GM12875 (cell line): Measurements from ENCODE around the gene CNGA4.

Experiments
- H3K4me3 ChIP-seq: one replicate; pipeline ENCODE4 v1.5.1; 2011; ENCODE audit warnings: low read depth, low read length, control low read depth
- TF ChIP-seq, protein P1 (sequence below): IDR thresholded peaks from 2 replicates; pipeline ENCODE4 v1.5.1; 2011; ENCODE audit warnings: low read depth, mild to moderate bottlenecking, control low read depth, inconsistent platforms, low read length, moderate library complexity, borderline replicate concordance; ENCODE audit not compliant: insufficient read depth

The CNGA4 gene

DNA sequence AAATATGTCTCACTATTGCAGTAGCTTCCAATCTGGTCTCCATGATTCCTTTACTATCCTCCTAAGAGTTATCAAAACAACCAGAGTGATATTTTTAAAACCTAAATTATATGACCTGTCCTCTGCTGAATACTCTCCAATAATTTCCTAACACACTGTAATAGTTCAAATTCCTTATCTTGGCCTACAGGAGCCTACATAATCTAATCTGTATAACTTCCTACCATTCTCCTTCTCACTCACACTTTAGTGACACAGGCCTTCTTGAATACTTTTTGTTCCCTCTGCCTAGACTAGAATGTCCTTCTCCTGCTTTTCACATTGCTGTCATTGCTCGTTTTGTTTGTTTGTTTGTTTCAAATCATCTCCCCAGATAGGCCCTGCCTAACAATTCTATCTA is 13.9 kb upstream of the CNGA4 start:
- H3K4me3 ChIP-seq, result no peak overlapping the region
- TF ChIP-seq, protein P1, sequence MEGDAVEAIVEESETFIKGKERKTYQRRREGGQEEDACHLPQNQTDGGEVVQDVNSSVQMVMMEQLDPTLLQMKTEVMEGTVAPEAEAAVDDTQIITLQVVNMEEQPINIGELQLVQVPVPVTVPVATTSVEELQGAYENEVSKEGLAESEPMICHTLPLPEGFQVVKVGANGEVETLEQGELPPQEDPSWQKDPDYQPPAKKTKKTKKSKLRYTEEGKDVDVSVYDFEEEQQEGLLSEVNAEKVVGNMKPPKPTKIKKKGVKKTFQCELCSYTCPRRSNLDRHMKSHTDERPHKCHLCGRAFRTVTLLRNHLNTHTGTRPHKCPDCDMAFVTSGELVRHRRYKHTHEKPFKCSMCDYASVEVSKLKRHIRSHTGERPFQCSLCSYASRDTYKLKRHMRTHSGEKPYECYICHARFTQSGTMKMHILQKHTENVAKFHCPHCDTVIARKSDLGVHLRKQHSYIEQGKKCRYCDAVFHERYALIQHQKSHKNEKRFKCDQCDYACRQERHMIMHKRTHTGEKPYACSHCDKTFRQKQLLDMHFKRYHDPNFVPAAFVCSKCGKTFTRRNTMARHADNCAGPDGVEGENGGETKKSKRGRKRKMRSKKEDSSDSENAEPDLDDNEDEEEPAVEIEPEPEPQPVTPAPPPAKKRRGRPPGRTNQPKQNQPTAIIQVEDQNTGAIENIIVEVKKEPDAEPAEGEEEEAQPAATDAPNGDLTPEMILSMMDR, result no peak

DNA sequence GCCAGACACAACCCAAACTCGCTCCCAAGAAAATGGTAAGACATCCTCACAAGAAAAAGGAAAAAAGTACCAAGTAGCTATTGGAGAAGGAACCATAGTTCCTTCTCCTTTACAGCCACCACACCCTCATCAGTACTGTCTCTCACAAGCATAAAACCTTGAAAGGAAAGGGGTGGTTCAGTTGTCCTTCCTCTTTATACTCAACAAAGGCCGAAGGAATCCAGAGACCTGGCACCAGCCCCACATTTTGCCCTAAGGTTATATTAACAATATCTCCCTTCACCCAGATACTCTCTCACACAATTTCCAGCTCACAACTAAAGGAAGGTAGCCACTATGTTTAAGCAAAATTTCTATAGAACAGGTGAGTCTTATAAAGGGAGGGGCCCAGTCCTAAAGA is 13.0 kb upstream of the CNGA4 start:
- TF ChIP-seq, protein P1, result no peak
- no peak overlapping the region for H3K4me3 ChIP-seq

DNA sequence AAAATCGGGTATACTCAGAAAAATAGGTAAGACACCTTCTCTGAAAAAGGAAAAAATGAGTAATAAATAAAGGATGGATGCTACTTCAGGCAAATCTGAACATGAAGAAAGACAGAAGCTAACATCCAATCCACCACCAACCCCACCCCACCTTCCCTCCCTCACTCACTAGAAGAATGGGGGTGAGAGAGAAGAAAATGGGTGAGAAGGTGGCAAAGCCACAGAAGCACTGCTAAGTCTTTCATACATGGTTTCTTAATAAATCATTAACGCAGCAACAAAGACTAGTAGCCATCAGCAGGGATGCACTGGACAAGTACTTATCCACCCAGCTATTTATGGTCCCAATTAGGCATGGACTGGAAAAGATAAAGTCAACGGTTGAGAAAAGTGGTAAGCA is 10.4 kb upstream of the CNGA4 start:
- H3K4me3 ChIP-seq, result no peak overlapping the region
- TF ChIP-seq, protein P1, result no peak

DNA sequence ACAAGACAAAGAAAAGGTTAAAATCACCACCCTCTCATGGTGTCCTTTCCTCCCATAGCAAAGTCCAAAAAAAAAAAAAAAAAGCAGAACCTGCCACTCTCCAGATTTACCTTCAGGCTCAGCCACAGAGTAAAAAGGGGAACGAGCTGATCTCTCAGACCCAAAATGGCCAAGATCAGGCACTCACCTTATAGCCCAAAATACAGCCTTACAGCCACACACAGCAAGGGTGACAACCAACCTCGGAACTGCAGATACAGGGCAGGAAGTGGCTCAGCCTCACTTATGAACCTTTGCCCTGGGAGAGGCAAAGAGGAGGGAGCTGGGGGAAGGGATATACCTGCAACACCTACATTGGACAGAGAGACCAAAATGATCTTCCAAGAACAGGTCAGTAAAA is 9.0 kb upstream of the CNGA4 start:
- TF ChIP-seq, protein P1, result no peak
- H3K4me3 ChIP-seq, result no peak overlapping the region

DNA sequence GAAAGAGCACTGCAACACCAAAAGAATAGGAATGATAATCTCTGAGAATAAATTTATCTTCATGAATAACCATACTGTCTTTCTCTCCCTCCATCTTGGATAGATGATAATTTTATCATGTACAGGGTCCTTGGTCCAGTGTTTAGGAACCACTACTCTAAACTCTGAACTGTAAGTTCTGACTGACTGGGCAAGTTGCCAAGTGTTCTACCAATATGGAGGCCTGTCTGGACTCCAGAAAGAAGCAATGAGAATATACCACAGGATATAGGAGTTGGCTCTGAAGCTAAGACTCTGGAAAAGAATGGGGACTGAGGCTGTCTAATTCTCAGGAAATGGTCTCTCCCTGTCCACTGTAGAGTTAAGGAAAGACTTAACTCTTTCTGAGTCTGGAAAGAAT is 6.0 kb upstream of the CNGA4 start:
- H3K4me3 ChIP-seq, result no peak overlapping the region
- TF ChIP-seq, protein P1, result no peak

DNA sequence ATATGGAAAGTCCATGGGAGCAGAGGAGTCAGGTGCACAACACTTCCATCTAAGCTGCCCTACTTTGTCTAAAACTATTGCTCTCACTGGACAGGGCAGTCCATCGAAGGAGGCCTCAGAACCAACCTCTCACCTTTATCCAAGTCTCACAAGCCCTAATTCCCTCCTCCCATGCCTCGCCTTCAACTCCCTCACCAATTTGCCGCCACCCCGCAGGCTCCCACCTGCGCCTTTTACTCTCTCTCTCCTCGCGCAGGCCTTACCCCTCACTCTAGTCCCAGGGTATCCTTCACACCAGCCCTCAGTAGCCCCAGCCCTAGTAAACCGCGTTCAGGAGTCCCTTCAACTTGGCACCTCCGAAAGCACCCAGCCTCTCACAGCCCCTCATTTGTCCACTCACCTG is 4.9 kb upstream of the CNGA4 start:
- H3K4me3 ChIP-seq, result peak overlapping the region; percentile 87

DNA sequence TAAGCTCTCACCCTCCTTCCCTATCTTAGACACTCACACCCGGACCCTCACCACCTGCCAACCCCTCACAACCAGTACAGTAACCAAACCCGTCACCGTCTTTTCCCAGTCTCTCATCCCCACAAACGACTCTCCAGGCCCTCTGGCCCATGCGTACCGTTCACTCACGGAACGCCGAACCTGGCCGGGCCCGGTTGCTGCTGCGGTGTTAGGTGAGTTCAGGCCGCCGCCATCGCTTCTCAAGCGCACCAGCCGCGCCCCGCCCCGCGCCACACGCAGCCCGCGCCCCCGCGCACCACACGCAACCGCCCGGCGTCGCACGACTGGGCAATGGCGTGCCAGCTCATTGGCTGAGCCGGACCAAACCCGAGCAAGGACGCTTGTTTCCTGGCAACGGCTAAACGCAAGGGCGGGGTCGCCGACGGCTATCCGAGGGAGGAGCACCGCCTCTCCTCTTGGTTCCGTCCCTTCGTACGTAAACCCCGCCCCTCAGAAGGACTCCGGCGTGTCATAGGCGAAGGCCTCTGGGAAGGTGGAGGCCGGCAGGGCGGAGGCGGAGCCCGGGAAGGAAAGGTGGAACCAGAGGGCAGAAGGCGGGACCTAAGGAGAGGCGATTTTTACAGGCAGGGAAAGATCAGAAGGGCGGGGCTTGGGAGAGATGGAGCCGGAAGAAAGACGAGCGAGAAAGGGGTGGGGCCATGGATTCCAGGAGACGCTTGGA is 4.3 kb upstream of the CNGA4 start, which contains the start of gene FHIP1B:
FHIP1B (minus strand) TSS at position 250 of the 721 bp plus-strand sequence. CDS start 10,120 bp downstream, outside the sequence.
- TF ChIP-seq, protein P1, result no peak

More for the DNA sequence above, 4.9 kb upstream of the CNGA4 start:
- TF ChIP-seq, protein P1, result no peak

More for the DNA sequence above, 4.3 kb upstream of the CNGA4 start, which contains the start of gene FHIP1B:
- peak within 1 kb of the TSS; percentile 87 for H3K4me3 ChIP-seq
